ENCODE data around the gene OR4X1.
A peak's percentile ranks its signal among the peaks of the same experiment; 100 is the strongest.
"Not testable (repeated sequence)": the region's sequence is repeated elsewhere in the genome, so short reads cannot be mapped to it uniquely, and the experiment has no call there.

Gene OR4X1

DNA sequence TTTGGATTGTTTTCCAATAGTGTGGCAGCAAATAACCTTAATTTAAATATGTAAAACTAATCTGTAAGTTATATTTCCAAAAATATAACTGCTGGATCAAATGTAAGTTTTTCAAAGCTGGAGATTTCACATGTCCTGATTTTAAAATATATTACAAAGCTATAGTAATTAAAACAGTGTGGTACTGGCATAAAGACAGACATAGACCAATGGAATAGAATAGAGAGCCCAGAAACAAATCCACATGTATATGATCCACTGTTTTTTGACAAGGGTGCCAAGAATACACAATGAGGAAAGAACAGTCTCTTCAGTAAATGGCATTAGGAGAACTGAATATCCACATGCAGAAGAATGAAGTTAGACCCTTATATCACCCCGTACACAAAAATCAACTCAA, 14.8 kb upstream of the OR4X1 start:
- TF ChIP-seq, protein P1, sequence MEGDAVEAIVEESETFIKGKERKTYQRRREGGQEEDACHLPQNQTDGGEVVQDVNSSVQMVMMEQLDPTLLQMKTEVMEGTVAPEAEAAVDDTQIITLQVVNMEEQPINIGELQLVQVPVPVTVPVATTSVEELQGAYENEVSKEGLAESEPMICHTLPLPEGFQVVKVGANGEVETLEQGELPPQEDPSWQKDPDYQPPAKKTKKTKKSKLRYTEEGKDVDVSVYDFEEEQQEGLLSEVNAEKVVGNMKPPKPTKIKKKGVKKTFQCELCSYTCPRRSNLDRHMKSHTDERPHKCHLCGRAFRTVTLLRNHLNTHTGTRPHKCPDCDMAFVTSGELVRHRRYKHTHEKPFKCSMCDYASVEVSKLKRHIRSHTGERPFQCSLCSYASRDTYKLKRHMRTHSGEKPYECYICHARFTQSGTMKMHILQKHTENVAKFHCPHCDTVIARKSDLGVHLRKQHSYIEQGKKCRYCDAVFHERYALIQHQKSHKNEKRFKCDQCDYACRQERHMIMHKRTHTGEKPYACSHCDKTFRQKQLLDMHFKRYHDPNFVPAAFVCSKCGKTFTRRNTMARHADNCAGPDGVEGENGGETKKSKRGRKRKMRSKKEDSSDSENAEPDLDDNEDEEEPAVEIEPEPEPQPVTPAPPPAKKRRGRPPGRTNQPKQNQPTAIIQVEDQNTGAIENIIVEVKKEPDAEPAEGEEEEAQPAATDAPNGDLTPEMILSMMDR (IDR thresholded peaks at IDR 0.05; ENCODE audit: low read depth, low read length, missing control alignments) = no peak
- H3K4me3 ChIP-seq (replicated peaks; ENCODE audit: low read depth, low read length) = no peak overlapping the region
- no peak for DNase-seq (ENCODE audit: extremely low read depth, low read depth)

DNA sequence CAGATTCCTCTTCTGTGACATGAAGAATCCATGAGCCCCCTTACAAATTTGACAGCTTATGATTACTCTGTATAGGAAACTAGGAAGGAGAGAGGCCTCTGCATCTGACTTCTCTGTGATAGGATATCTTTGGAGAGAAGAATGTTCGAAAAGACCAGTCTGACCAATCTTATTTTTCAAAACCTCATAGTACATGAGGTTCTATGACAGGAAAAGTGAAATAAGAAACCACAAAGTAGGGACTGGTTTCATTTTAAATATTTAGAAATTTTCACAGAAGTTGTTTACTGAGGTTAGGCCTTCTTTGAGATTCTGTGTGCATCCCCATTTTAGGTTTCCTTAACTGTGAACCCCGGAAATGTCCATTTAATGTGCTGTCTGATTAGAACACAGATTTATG, 2.1 kb upstream of the OR4X1 start:
- no peak overlapping the region for H3K4me3 ChIP-seq (replicated peaks; ENCODE audit: low read depth, low read length)
- TF ChIP-seq, protein P1 (IDR thresholded peaks at IDR 0.05; ENCODE audit: low read depth, low read length, missing control alignments) = no peak
- DNase-seq (ENCODE audit: extremely low read depth, low read depth) = no peak

- DNase-seq (ENCODE audit: extremely low read depth, low read depth) = no peak
Observed at GRCh38 chr11:48270621-48271020, 7.0 kb downstream of the OR4X1 start.

GRCh38 chr11:48272606-48273005, 8.9 kb downstream of the OR4X1 start:
- DNase-seq (ENCODE audit: extremely low read depth, low read depth) = no peak
- TF ChIP-seq, protein P1 (IDR thresholded peaks at IDR 0.05; ENCODE audit: low read depth, low read length, missing control alignments) = no peak
- H3K4me3 ChIP-seq (replicated peaks; ENCODE audit: low read depth, low read length) = no peak overlapping the region

More at GRCh38 chr11:48270621-48271020, 7.0 kb downstream of the OR4X1 start:
- TF ChIP-seq, protein P1 (IDR thresholded peaks at IDR 0.05; ENCODE audit: low read depth, low read length, missing control alignments) = no peak
- H3K4me3 ChIP-seq (replicated peaks; ENCODE audit: low read depth, low read length) = no peak overlapping the region

DNA sequence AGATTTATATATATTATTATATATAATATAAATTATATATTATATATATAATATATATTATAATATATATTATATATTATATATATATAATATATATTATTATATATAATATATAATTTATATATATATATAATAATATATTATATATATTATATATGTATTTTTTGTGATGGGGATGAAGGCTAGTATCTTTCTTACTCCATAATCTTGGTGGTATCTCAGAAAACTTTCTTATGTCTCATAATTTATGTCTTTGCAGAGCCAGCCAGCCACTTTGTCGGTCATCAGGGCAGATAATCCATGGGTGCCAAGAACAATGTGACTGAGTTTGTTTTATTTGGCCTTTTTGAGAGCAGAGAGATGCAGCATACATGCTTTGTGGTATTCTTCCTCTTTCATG, 42.3 kb downstream of the OR4X1 start, which contains the start of gene OR4S1:
OR4S1 (plus strand) TSS at position 301 of the 400 bp plus-strand sequence; CDS start at position 301, 0 bp downstream.
- TF ChIP-seq, protein P1 (IDR thresholded peaks at IDR 0.05; ENCODE audit: low read depth, low read length, missing control alignments) = no peak
- no peak for DNase-seq (ENCODE audit: extremely low read depth, low read depth)
- H3K4me3 ChIP-seq (replicated peaks; ENCODE audit: low read depth, low read length) = no peak within 1 kb of the TSS

DNA sequence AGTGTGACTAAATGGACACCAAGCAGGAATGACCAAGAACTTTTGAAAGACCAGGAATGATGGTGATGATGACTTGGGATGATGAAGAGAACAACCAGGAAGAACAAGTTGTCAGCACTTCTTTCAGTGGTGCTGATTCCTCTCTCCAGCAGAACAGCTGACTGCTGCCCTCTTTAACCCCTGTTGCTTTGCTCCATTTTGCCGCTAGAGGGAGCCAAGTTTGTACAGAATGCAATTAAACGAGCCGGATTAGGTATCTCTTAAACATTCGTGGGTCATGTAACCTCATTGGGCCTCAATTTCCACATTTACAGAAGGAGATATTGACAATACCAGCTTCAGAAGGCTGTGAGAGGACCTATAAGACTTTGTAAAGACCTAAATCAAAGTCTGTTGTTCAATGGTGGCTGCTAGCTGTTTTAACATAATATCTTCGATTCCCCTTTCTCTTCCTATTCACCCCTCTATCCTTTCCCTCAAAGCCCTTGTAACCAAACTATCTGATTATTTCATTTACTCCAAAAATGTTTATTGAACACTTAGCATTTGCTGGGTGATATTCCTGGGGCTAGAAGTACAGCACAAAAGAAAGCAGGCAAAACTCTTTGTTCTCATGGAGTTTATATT, 44.2 kb downstream of the OR4X1 start:
- H3K4me3 ChIP-seq (replicated peaks; ENCODE audit: low read depth, low read length) = no peak overlapping the region
- TF ChIP-seq, protein P1 (IDR thresholded peaks at IDR 0.05; ENCODE audit: low read depth, low read length, missing control alignments) = peak; percentile 79
- peak; percentile 5 for DNase-seq (ENCODE audit: extremely low read depth, low read depth)

- H3K4me3 ChIP-seq (replicated peaks; ENCODE audit: low read depth, low read length); DNase-seq (ENCODE audit: extremely low read depth, low read depth): not testable (repeated sequence)
Observed at GRCh38 chr11:48313590-48313989, 49.9 kb downstream of the OR4X1 start.

Data from HFF-Myc (cell line).